COLO668 (cell line): ENCODE data around the gene TCAIM.

Experiments
- DNase-seq: peaks from one replicate; lab custom pipeline; 2025; ENCODE audit not compliant: unreplicated experiment; lab: John Stamatoyannopoulos, UW

TCAIM gene

DNA sequence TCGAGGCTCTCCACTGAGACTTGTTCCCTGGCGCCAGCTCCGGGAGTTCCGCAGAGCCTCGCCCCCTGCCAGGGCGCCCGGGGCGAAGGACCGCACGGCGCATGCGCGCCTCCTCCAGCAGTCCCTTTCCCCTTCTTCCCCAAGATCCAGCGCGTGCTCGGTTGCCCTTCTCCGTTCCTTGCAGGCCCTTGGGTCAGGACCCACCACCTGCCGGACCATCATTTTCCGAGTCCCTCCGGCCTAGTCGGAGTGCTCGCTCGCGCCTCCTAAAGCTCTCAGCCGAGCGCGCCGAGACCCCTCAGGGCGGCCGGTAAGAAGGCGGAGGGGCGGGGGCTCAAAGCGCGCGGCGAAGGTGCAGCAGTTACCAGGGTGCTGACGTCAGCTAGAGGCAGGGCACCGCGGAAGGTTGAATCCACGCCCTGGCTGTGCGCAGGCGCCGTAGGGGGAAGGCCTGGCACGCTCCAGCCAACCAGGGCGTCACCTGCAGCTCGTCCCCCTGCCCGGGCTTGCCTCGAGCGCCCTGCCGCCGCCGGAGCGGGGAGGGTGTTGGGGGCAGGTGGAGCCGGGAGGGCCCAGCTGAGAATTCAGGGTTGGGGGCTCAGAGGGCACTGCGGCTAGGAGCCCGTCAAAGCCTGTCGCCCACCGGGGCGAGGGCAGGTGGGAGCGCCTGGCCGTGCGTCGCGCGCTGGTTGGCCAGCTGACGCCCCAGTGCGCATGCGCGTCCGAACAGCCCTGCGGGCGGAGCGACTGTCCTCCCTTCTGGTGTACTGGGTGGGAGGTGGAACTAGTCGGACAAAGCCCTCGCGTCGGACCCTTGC is at the start of gene TCAIM:
TCAIM (plus strand) TSS at position 757 of the 818 bp plus-strand sequence. CDS start 16,017 bp downstream, outside the sequence.
- DNase-seq = peak; percentile 95

GRCh38 chr3:44289882-44290462 is 48.6 kb upstream of the TCAIM start:
- no peak for DNase-seq

- no peak for DNase-seq
Observed at GRCh38 chr3:44292276-44292675, 46.3 kb upstream of the TCAIM start.

DNA sequence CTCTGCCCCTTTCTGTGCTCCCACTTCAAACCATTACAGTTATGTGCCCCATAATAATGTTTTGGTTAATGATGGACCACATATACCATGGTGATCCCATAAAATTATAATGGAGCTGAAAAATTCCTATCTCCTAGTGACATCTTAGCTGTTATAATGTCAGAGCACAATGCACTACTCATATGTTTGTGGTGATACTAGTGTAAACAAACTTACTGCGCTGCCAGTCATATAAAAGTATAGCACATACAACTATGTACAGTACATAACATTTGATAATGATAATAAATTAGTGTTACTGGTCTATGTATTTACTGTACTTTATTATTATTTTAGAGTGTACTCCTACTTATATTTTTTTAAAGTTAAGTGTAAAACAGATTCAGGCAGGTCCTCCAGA is 45.6 kb upstream of the TCAIM start:
- no peak for DNase-seq

DNA sequence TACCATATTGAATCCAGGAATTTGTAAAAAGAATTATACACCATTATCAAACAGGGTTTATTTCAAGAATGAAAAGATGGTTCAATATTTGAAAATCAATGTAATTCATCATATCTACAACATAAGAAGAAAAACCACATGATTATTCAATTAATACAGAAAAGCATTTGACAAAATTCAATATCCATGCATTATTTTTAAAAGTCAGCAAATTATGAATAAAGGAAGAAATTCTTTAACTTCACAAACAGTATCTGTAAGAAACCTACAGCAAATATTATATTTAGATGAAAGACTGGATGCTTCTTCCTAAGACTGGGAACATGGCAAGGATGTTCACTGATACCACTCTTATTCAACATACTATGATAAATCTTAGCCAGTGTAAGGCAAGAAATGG is 41.3 kb upstream of the TCAIM start:
- no peak for DNase-seq

DNA sequence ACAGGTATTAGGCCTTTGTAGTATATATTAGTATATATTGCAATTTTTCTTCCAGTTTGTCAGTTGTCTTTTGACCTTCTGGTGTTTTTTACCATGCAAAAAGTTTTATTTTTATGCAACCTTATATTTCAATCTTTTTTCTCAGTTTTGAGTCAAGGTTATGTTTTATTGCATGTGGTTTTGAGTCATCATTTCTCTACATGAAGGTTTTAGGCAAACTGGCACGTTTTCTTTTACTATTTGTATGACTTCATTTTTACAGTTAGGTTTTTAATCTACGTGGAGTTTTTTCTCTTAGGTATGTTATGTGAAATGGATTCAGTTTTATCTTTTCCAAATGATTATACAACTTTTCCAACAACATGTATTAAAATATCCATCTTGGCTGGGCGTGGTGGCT is 36.8 kb upstream of the TCAIM start:
- DNase-seq = no peak

DNA sequence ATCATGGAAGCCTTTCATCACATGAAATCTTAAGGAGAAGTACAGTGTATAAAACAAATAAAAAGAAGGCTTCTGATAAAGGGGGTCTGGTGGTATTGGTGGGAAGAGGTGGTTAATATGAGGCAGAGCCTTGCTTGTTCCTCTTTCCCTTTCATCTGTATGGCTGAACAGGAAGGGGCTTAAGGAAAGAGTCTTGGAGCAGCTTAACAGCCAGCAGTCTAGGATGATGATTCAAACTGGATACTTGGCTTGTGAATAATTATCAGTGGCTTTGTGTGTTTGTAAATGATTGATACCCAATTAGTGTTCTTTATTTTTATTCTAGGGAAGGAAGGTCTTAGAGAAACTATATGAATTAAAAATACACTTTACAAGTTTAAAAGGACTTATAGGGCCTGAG is 29.1 kb upstream of the TCAIM start:
- DNase-seq = no peak

DNA sequence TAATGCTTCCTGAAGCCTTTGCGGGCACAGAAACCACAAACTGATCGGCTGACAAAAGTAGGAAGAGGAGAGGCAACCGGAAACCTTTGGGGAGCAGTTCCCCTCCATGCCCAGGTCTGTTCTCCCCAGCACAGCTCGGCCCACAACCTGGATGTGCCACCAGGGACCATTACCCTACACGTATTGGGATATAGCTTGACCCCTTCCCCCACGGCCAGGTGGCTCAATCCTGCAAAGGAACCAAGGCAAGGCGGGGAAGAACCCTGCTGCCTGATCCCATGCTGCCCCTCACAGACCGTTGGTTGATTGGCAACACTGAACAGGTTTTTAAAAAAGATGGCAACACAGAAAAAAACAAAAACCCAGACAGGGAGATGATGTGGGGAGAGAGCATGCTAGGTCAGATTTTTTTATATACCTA is 19.7 kb upstream of the TCAIM start:
- peak; percentile 1 for DNase-seq

- DNase-seq = no peak
Observed at GRCh38 chr3:44321335-44321734, 17.2 kb upstream of the TCAIM start.

GRCh38 chr3:44323341-44323955 is 15.1 kb upstream of the TCAIM start:
- peak; percentile 69 for DNase-seq

- DNase-seq = no peak
Observed at GRCh38 chr3:44324584-44324983, 14.0 kb upstream of the TCAIM start.

DNA sequence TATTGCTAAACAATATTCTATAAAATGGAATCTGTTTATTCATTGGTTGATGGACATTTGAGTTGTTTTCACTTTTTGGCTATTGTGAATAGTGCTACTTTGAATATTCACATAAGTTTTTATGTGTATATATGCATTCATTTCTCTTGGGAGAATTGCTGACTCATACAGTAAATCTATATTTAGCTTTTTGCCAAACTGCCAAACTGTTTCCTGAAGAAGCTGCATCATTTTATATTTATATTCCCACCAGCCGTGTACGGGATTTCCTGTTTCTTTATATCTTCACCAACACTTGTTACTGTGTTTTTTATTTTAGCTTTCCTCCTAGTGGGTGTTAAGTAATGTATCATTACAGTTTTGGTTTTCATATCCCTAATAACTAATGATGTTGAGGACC is 12.5 kb upstream of the TCAIM start:
- no peak for DNase-seq

DNA sequence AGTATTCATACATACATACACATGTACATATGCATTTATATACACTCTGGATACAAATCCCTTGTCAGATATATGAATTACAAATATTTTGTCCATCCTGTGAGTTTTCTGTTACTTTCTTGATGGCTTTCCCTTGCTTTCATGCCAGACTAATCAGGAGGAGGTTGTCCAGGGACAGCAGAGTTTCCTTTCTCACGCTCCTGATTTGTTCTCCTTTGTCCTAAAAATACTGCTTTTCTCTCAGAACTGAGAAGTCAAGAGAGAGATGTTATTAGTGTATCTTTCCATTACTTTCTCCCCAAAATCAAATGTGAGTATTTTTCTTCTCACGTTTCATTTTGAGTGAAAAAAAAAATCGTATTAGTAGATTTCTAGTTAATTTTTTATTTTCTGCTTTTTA is 12.1 kb upstream of the TCAIM start:
- DNase-seq = no peak

DNA sequence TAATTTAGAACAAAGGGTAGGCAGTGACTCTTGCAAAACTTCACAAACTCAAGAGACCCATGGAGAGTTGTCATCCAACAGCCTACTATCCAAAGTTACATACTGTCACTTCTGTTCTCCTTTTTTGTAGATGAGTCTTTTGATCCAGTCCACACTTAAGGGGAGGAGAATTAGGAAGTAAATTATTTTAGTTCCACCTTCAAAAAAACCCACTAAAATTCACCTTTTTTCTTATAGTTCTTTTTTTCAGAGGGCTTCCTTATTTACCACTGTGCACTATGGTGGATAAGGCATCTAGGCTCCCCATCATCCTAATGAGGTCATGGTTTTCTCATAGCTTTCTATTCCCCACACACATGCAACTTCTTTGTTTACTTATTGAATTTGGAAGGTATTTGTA is 8.6 kb upstream of the TCAIM start:
- no peak for DNase-seq

- DNase-seq = no peak
Observed at GRCh38 chr3:44330444-44330843, 8.1 kb upstream of the TCAIM start.

DNA sequence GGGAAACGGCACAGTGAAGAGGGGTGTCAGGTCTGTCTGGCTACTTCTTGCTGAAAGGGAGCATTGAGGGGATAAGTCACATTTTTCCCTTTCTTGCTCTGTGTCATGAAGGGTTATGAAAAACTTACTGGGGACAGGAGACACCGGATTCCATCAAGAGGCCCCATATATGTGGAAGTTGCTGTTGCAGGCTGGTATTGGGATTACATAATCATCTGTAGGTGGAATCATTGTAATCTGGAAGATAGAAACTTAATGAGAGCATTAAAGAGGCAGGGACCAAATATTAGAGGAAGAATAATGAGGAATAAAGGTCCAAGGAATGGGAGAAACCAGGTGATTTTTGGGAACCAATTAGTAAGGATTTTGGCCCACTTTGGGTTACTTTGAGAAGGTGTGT is 4.2 kb upstream of the TCAIM start:
- no peak for DNase-seq

GRCh38 chr3:44337248-44337785 is 1.2 kb upstream of the TCAIM start:
- no peak for DNase-seq

DNA sequence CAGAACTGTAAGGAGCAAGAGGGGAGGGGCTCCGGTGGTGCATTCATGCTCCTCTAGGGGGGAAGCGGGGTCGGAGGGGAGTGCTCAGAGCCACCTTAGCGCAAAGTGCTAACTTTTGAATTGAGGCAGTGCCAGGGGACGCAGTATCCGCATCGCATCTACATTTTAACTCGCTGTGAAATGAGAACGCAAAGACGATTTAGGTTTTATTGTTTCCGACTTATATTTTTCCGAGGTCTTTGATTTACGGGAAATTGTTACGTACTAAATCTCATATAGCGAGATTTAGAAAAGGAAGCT is 212 bp downstream of the TCAIM start:
- DNase-seq = no peak

DNA sequence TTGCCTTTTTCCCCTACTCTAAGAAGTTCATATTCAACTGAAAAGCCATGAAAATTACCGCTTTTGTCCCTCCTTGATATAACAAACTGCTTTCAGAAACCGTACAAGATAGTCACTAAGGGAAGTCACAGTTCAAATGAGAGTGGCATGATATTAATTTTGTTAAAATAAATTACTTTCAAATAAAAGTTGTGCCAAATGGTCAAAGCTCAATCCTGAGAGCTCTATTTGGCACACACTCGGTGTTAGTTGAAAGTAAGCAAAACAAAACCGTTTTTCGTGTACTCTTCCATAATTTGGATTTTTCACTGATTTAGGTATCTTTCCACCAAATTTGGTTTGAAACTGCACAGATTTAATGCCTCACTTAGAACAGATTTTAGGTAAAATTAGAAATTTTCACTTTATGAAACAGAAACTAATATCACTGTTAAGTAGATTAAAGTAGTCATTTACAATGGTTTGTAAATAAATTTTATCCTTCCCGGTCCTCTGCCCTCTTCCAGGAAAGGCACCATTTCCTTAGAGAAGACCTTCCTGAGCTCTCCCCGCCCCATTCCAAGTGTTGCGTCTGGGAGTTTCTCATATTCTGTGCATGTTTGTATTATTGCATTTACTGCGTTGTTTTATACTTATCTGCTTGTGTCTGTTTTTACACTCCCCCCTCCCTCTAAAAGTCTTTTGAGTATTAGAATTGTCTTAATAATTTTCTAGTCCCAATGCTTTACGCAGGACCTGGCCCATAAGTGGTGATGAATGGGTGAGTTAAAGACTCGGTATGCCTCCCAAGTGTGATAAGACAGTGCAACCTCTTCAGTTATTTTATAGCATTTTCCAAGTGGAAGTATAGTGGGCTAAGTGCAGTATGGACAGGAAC is 853 bp downstream of the TCAIM start:
- no peak for DNase-seq

GRCh38 chr3:44340058-44340395 is 1.5 kb downstream of the TCAIM start:
- no peak for DNase-seq

GRCh38 chr3:44342176-44342790 is 3.7 kb downstream of the TCAIM start:
- DNase-seq = no peak
